ENCODE measurements around the gene CFAP300. TPM values are rescaled to one million over a fixed set of nuclear protein-coding genes. Genes with fewer than 3 reads are reported as not detected.

Gene CFAP300
- 7.7 and 7.8 TPM in 2 replicates for total RNA-seq

GRCh38 chr11:102047305-102047924 is at the start of gene CFAP300:
TSS of gene CFAP300 (plus strand) at chr11:102047437. CDS start at chr11:102047471, 34 bp downstream.

GRCh38 chr11:102109896-102110760 is 62.9 kb downstream of the CFAP300 start, which contains the start of gene YAP1:
TSS of gene YAP1 (plus strand) at chr11:102110447. CDS start at chr11:102110849, 402 bp downstream.

Other genes with a start within 250 kb of the CFAP300 start
- gene CEP126, start 132.4 kb upstream of the CFAP300 start, total RNA-seq, result 4.2 and 6.3 TPM in 2 replicates
- gene ANGPTL5, start 130.9 kb upstream of the CFAP300 start, total RNA-seq, result 0.25 and 0.92 TPM in 2 replicates
- gene YAP1, start 63.0 kb downstream of the CFAP300 start, total RNA-seq, result 131 and 139 TPM in 2 replicates